CD14-positive monocyte (primary cell): ENCODE results near the gene CRYGA. TPM values are rescaled to one million over a fixed set of nuclear protein-coding genes. Genes with fewer than 3 reads are reported as not detected.

Experiments used
- DNase-seq, 3 donors: peaks; one replicate each; pipeline ENCODE4 v3.0.0-alpha.2; 2011 to 2022
- H2AFZ ChIP-seq: 2 replicates; pipeline ENCODE4 v1.6.0; 2012; ENCODE audit warnings: mild to moderate bottlenecking, low read depth, low read length, inconsistent platforms; ENCODE audit not compliant: insufficient read depth, poor library complexity, severe bottlenecking
- H3K27ac ChIP-seq, 2 donors: 1 replicate in 1 of 2; 2 replicates in 1 of 2; pipeline ENCODE4 v1.5.1; 2012 to 2013; ENCODE audit warnings: low read length in 2 of 2, control low read depth in 1 of 2, inconsistent platforms in 1 of 2, low read depth in 1 of 2, mild to moderate bottlenecking in 1 of 2
- H3K27me3 ChIP-seq, 2 donors: one replicate each; pipeline versions ENCODE4 v1.6.0 to v1.6.1; 2011 to 2013; ENCODE audit warnings: low read length in 2 of 2; ENCODE audit not compliant: control insufficient read depth in 2 of 2, insufficient read depth in 2 of 2
- H3K36me3 ChIP-seq, 2 donors: replicated peaks in 1 of 2; 1 replicate in 1 of 2; 2 replicates in 1 of 2; pipeline versions ENCODE4 v1.5.1 to v1.6.1; 2012 to 2013; ENCODE audit warnings: low read length in 2 of 2, control low read depth in 1 of 2, inconsistent platforms in 1 of 2, mild to moderate bottlenecking in 1 of 2; ENCODE audit not compliant: insufficient read depth in 2 of 2, control insufficient read depth in 1 of 2
- H3K4me1 ChIP-seq, 2 donors: 1 replicate in 1 of 2; 2 replicates in 1 of 2; pipeline versions ENCODE4 v1.5.1 to v1.6.1; 2012 to 2013; ENCODE audit warnings: low read length in 2 of 2, control low read depth in 1 of 2, inconsistent platforms in 1 of 2, mild to moderate bottlenecking in 1 of 2, moderate library complexity in 1 of 2; ENCODE audit not compliant: insufficient read depth in 2 of 2, control insufficient read depth in 1 of 2
- H3K4me2 ChIP-seq: replicated peaks from 2 replicates; pipeline ENCODE3; 2012; ENCODE audit warnings: low read length, moderate library complexity, mild to moderate bottlenecking; ENCODE audit not compliant: poor library complexity, severe bottlenecking; ENCODE audit errors: extremely low read depth
- H3K4me3 ChIP-seq, 3 experiments: fragments of 200-600 bp in 1 of 3; sonication (generic) in 1 of 3; replicated peaks in 1 of 3; 1 replicate in 2 of 3; 2 replicates in 1 of 3; pipeline ENCODE4 v1.5.1; 2011 to 2013; ENCODE audit warnings: low read length in 3 of 3, mild to moderate bottlenecking in 3 of 3, control low read depth in 2 of 3, low read depth in 2 of 3, inconsistent platforms in 1 of 3, moderate library complexity in 1 of 3
- H3K79me2 ChIP-seq: 2 replicates; pipeline ENCODE4 v1.6.0; 2012; ENCODE audit warnings: mild to moderate bottlenecking, control low read depth, inconsistent platforms, low read length, moderate library complexity; ENCODE audit not compliant: insufficient read depth
- H3K9ac ChIP-seq: 2 replicates; pipeline ENCODE4 v1.6.0; 2017; ENCODE audit warnings: low read length, mild to moderate bottlenecking; ENCODE audit not compliant: insufficient read depth, poor library complexity, severe bottlenecking
- H3K9me3 ChIP-seq, 2 donors: replicated peaks in 1 of 2; 1 replicate in 1 of 2; 2 replicates in 1 of 2; pipeline versions ENCODE4 v1.5.1 to v1.6.1; 2012 to 2013; ENCODE audit warnings: low read length in 2 of 2, control low read depth in 1 of 2; ENCODE audit not compliant: control insufficient read depth in 1 of 2, insufficient read depth in 1 of 2
- H4K20me1 ChIP-seq: 2 replicates; pipeline ENCODE4 v1.6.0; 2012; ENCODE audit warnings: mild to moderate bottlenecking, low read length, control low read depth, moderate library complexity; ENCODE audit not compliant: insufficient read depth
- H3K27ac Mint-ChIP-seq, 7 donors: one replicate each; pipeline ENCODE4 v1.8.0; 2020; ENCODE audit warnings: mild to moderate bottlenecking in 7 of 7, mixed read lengths in 7 of 7, moderate library complexity in 6 of 7, inconsistent platforms in 2 of 7
- H3K27me3 Mint-ChIP-seq, 3 donors: one replicate each; pipeline ENCODE4 v1.8.0; 2021 to 2022; ENCODE audit warnings: low read depth in 3 of 3, mild to moderate bottlenecking in 3 of 3, mixed read lengths in 3 of 3, moderate library complexity in 3 of 3, inconsistent platforms in 1 of 3
- H3K36me3 Mint-ChIP-seq, 2 donors: one replicate each; pipeline ENCODE4 v1.8.0; 2020; ENCODE audit warnings: mixed read lengths in 2 of 2, inconsistent platforms in 1 of 2, mild to moderate bottlenecking in 1 of 2
- H3K4me1 Mint-ChIP-seq: one replicate; pipeline ENCODE4 v1.8.0; 2020; ENCODE audit warnings: mild to moderate bottlenecking, mixed read lengths
- H3K4me3 Mint-ChIP-seq, 2 donors: one replicate each; pipeline ENCODE4 v1.8.0; 2020; ENCODE audit warnings: mild to moderate bottlenecking in 2 of 2, mixed read lengths in 2 of 2, moderate library complexity in 1 of 2
- H3K9me3 Mint-ChIP-seq, 7 donors: one replicate each; pipeline ENCODE4 v1.8.0; 2020 to 2022; ENCODE audit warnings: mixed read lengths in 7 of 7, mild to moderate bottlenecking in 6 of 7, moderate library complexity in 6 of 7, inconsistent platforms in 2 of 7
- WGBS: methylation state at CpG from one replicate; pipeline ENCODE4 v1.1.5; 2013; ENCODE audit warnings: missing lambda C conversion rate; ENCODE audit not compliant: insufficient coverage; 5-methylcytosine and 5-hydroxymethylcytosine counted together
- intact Hi-C, 2 donors: fragments of 100-400 bp; cut with micrococcal nuclease; formaldehyde crosslinking; loops; one replicate each; pipeline versions ENCODE4 v1.15.0 to v1.15.1; 2023
- polyA plus RNA-seq, 3 donors: library from polyadenylated mRNA; depleted of rRNA in 1 of 3; unstranded in 2 of 3; stranded (reverse) in 1 of 3; fragments of 300-500 nt in 2 of 3; fragments of >200 nt in 1 of 3; fragmentation: Illumina TruSeq in 2 of 3; gene quantifications; 1 replicate in 2 of 3; 2 replicates in 1 of 3; pipeline ENCODE4 v1.2.3, GENCODE V29; 2012 to 2021
- TF ChIP-seq, protein P1 (sequence below): fragments of 200-600 bp; IDR thresholded peaks from one replicate; pipeline ENCODE4 v1.8.0; 2022; ENCODE audit warnings: antibody characterized with exemption, mild to moderate bottlenecking

Gene CRYGA
- polyA plus RNA-seq, 3 donors = not detected

DNA sequence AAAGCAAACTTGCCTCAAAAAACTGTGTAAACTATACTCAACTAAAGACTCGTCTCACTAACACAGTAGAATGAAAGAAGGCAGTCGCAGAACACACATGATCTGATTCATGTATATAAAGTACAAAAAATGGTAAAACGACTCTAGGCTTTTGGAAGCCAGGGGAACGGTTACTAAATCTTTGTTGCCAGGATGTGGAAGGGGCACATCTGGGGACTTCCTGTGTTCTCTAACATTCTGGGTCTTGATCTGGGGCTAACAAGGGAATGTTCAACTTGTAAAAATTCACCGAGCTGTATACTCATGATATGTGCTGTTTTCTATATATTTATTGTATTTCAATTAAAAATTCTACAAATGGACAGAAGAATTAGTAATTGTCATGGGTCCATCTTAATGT, 40.8 kb upstream of the CRYGA start:
- Mint-ChIP-seq H3K4me1 (peaks cover 8% of the 10 kb centered on the region), H3K36me3 (no peaks in the 10 kb centered on the region), H3K27me3 (peaks cover 0 to 1% (median 0%) of the 10 kb centered on the region in 3 donors), H3K27ac (no peak overlapping the region), H3K9me3 (peaks cover 0 to under 1% (median 0%) of the 10 kb centered on the region in 7 donors), H3K4me3 (no peak overlapping the region)
- intact Hi-C loops = no loop called here
- no peak for DNase-seq
- Histone ChIP-seq H3K4me2 (no peak overlapping the region), H3K9ac (no peak overlapping the region), H3K9me3 (no peaks in the 10 kb centered on the region), H4K20me1 (no peaks in the 10 kb centered on the region), H3K79me2 (no peaks in the 10 kb centered on the region), H2AFZ (peak overlapping the region; percentile 7), H3K36me3 (no peaks in the 10 kb centered on the region), H3K4me3 (no peak overlapping the region), H3K4me1 (no peaks in the 10 kb centered on the region), H3K27ac (no peak overlapping the region), H3K27me3 (no peaks in the 10 kb centered on the region)
- TF ChIP-seq, protein P1, sequence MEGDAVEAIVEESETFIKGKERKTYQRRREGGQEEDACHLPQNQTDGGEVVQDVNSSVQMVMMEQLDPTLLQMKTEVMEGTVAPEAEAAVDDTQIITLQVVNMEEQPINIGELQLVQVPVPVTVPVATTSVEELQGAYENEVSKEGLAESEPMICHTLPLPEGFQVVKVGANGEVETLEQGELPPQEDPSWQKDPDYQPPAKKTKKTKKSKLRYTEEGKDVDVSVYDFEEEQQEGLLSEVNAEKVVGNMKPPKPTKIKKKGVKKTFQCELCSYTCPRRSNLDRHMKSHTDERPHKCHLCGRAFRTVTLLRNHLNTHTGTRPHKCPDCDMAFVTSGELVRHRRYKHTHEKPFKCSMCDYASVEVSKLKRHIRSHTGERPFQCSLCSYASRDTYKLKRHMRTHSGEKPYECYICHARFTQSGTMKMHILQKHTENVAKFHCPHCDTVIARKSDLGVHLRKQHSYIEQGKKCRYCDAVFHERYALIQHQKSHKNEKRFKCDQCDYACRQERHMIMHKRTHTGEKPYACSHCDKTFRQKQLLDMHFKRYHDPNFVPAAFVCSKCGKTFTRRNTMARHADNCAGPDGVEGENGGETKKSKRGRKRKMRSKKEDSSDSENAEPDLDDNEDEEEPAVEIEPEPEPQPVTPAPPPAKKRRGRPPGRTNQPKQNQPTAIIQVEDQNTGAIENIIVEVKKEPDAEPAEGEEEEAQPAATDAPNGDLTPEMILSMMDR = no peak
- WGBS = 0% methylated on average over 1 of the region's 5 CpGs

DNA sequence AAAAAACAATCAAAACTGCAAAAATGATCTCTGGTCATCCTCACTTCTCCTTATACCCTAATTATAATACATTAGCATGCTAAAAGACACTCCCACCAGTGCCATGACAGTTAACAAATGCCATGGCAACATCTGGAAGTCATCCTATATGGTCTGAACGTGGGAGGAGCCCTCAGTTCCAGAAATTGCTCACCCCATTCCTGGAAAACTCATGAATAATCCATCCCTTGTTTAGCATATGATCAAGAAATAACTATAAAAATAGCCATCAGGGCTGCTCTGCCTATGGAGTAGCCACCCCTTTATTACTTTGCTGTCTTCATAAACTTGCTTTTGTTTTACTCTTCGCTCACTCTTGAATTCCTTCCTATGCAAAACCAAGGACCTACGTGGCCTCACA, 32.1 kb upstream of the CRYGA start:
- H3K36me3 Mint-ChIP-seq = no peaks in the 10 kb centered on the region
- H3K27ac Mint-ChIP-seq = peak overlapping the region in 1 of 7 donors; percentile 35
- Histone ChIP-seq H3K4me2 (no peak overlapping the region), H3K27me3 (no peaks in the 10 kb centered on the region), H2AFZ (no peak overlapping the region), H3K9me3 (no peaks in the 10 kb centered on the region), H3K36me3 (no peaks in the 10 kb centered on the region), H3K27ac (no peak overlapping the region), H3K9ac (no peak overlapping the region), H3K79me2 (no peaks in the 10 kb centered on the region), H4K20me1 (no peaks in the 10 kb centered on the region), H3K4me1 (no peaks in the 10 kb centered on the region), H3K4me3 (no peak overlapping the region)
- H3K9me3 Mint-ChIP-seq = peaks cover 0 to 3% (median 0%) of the 10 kb centered on the region in 7 donors
- peaks cover 0 to 8% (median 3%) of the 10 kb centered on the region in 3 donors for H3K27me3 Mint-ChIP-seq
- H3K4me1 Mint-ChIP-seq = no peaks in the 10 kb centered on the region
- intact Hi-C loops = no loop called here
- 100% methylated on average over 2 of the region's 3 CpGs for WGBS
- DNase-seq = no peak
- TF ChIP-seq, protein P1 = no peak
- no peak overlapping the region for H3K4me3 Mint-ChIP-seq
